NOMO-1 (cell line): ENCODE results near the gene INMT.
A peak's percentile ranks its signal among the peaks of the same experiment; 100 is the strongest.

ENCODE experiments used
- DNase-seq, 2 experiments: peaks; one replicate each; lab custom pipeline; 2025; ENCODE audit not compliant: unreplicated experiment in 2 of 2; lab: John Stamatoyannopoulos, UW

Gene INMT

GRCh38 chr7:30727061-30727945, 24.6 kb upstream of the INMT start:
- peak; percentile 59 to 70 for DNase-seq

- no peak for DNase-seq
These were observed 23.3 kb upstream of the INMT start for GRCh38 chr7:30728591-30729100.

GRCh38 chr7:30729642-30730041, 22.3 kb upstream of the INMT start:
- DNase-seq, result no peak

GRCh38 chr7:30730097-30730496, 21.8 kb upstream of the INMT start:
- DNase-seq, result no peak

- DNase-seq, result no peak
These were observed 20.9 kb upstream of the INMT start for GRCh38 chr7:30730996-30731395.

GRCh38 chr7:30731581-30731980, 20.4 kb upstream of the INMT start:
- DNase-seq, result no peak

- no peak for DNase-seq
These were observed 19.3 kb upstream of the INMT start for GRCh38 chr7:30732606-30733005.

GRCh38 chr7:30733216-30733615, 18.7 kb upstream of the INMT start:
- DNase-seq, result no peak

- no peak for DNase-seq
These were observed 18.2 kb upstream of the INMT start for GRCh38 chr7:30733691-30734090.

GRCh38 chr7:30734497-30734896, 17.4 kb upstream of the INMT start:
- DNase-seq, result no peak

GRCh38 chr7:30735631-30736030, 16.3 kb upstream of the INMT start:
- DNase-seq, result no peak

GRCh38 chr7:30736291-30736690, 15.6 kb upstream of the INMT start:
- no peak for DNase-seq

- no peak for DNase-seq
These were observed 13.7 kb upstream of the INMT start for GRCh38 chr7:30738026-30738915.

GRCh38 chr7:30739691-30740090, 12.2 kb upstream of the INMT start:
- no peak for DNase-seq

- peak in 1 of 2 experiments; percentile 46 for DNase-seq
These were observed 11.3 kb upstream of the INMT start for GRCh38 chr7:30740417-30741181.

- DNase-seq, result no peak
These were observed 10.6 kb upstream of the INMT start for GRCh38 chr7:30741289-30741688.

GRCh38 chr7:30743371-30744074, 8.4 kb upstream of the INMT start:
- no peak for DNase-seq

GRCh38 chr7:30744075-30744417, 7.9 kb upstream of the INMT start:
- DNase-seq, result no peak

- DNase-seq, result no peak
These were observed 6.5 kb upstream of the INMT start for GRCh38 chr7:30745261-30745941.

GRCh38 chr7:30750010-30750409, 1.9 kb upstream of the INMT start:
- no peak for DNase-seq
